ENCODE data around the gene CHIC1.
A peak's percentile ranks its signal among the peaks of the same experiment; 100 is the strongest.
"Not testable (repeated sequence)": the region's sequence is repeated elsewhere in the genome, so short reads cannot be mapped to it uniquely, and the experiment has no call there.

Gene CHIC1

GRCh38 chrX:73562984-73563737, at the start of gene CHIC1:
TSS of gene CHIC1 (plus strand) at chrX:73563197. CDS start at chrX:73563285, 88 bp downstream.
- in situ Hi-C loops (cut with HindIII; ENCODE audit: low pct_unique_long_range_greater_than_20kb, low sequenced_read_pairs) = no loop called here
- DNase-seq (ENCODE audit: low read depth in 1 of 2, low spot score in 1 of 2) = peak; percentile 25 to 68
- TF ChIP-seq JUND (IDR thresholded peaks at IDR 0.05; ENCODE audit: low read depth) = no peak

- in situ Hi-C loops (cut with HindIII; ENCODE audit: low pct_unique_long_range_greater_than_20kb, low sequenced_read_pairs); DNase-seq (ENCODE audit: low read depth in 1 of 2, low spot score in 1 of 2): not testable (repeated sequence)
These were observed 40.2 kb upstream of the CHIC1 start for GRCh38 chrX:73522823-73523222.

GRCh38 chrX:73524906-73525305, 38.1 kb upstream of the CHIC1 start:
- in situ Hi-C loops (cut with HindIII; ENCODE audit: low pct_unique_long_range_greater_than_20kb, low sequenced_read_pairs) = no loop called here
- no peak for TF ChIP-seq JUND (IDR thresholded peaks at IDR 0.05; ENCODE audit: low read depth)
- no peak for DNase-seq (ENCODE audit: low read depth in 1 of 2, low spot score in 1 of 2)

DNA sequence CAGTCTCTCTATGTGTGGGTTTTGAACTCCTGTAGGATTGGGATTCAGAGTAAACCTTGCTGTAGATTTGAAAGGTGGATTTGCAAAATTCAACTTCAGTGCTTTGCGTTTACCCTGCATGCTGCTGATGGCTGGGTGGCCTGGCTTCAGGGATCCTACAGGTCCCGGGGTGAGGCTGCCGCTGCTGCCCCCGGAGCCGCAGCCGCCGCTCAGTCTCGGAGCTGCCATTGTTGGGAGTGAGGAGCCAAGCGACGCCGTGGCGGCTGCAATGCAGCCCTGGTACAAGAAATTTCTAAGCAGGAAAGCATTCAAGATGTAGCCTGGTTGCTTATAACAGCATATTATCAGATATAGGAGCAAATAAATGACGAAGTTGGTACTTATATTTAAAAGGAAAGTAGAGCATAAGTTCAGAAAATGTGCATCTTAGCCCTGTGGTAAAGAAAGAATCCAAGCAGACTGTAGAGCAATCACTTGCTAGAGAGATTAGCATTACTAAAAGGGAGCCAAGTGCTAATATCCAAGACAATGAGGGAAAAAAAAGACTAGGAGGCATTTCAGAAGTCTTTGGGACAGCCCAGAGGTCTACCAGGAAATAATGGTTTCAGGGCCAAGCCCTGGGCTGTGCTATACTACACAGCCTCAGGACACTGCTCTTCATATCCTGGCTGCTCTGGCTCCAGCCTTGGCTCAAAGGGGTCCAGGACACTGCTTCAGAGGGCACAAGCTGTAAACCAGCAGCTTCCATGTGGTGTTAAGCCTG, 36.9 kb upstream of the CHIC1 start:
- no peak for DNase-seq (ENCODE audit: low read depth in 1 of 2, low spot score in 1 of 2)
- in situ Hi-C loops (cut with HindIII; ENCODE audit: low pct_unique_long_range_greater_than_20kb, low sequenced_read_pairs) = no loop called here
- no peak for TF ChIP-seq JUND (IDR thresholded peaks at IDR 0.05; ENCODE audit: low read depth)

DNA sequence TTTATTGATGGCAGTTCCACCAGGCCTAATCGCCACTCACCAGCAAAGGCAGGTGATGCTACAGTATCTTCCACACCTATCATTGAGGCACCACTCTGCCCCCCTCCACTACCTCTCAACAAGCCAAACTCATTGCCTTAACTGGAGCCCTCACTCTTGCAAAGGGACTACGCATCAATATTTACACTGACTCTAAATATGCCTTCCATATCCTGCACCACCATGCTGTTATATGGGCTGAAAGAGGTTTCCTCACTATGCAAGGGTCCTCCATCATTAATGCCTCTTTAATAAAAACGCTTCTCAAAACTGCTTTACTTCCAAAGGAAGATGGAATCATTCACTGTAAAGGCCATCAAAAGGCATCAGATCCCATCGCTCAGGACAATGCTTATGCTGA, 31.3 kb upstream of the CHIC1 start:
- in situ Hi-C loops (cut with HindIII; ENCODE audit: low pct_unique_long_range_greater_than_20kb, low sequenced_read_pairs); DNase-seq (ENCODE audit: low read depth in 1 of 2, low spot score in 1 of 2): not testable (repeated sequence)

DNA sequence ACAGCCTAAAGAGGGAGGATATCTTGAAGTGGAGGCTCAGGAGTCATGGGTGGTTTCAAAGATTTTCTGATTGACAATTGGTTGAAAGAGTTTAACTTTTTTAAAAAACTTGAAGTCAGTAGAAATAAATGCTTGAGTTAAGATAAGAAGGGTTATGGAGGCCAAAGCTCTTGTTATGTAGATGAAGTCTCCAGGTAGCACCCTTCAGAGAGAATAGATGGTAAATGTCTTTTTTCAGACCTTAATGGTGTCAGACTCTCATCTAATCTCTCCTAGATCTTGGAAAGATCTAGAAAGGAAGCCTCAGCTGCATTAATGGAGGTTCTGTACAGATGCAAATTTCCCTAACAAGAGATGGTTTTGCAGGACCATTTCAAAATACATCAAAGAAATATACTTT, 6.8 kb upstream of the CHIC1 start:
- in situ Hi-C loops (cut with HindIII; ENCODE audit: low pct_unique_long_range_greater_than_20kb, low sequenced_read_pairs) = no loop called here
- DNase-seq (ENCODE audit: low read depth in 1 of 2, low spot score in 1 of 2) = no peak
- TF ChIP-seq JUND (IDR thresholded peaks at IDR 0.05; ENCODE audit: low read depth) = no peak

GRCh38 chrX:73561801-73562200, 1.2 kb upstream of the CHIC1 start:
- no peak for DNase-seq (ENCODE audit: low read depth in 1 of 2, low spot score in 1 of 2)
- TF ChIP-seq JUND (IDR thresholded peaks at IDR 0.05; ENCODE audit: low read depth) = no peak
- in situ Hi-C loops (cut with HindIII; ENCODE audit: low pct_unique_long_range_greater_than_20kb, low sequenced_read_pairs) = no loop called here

DNA sequence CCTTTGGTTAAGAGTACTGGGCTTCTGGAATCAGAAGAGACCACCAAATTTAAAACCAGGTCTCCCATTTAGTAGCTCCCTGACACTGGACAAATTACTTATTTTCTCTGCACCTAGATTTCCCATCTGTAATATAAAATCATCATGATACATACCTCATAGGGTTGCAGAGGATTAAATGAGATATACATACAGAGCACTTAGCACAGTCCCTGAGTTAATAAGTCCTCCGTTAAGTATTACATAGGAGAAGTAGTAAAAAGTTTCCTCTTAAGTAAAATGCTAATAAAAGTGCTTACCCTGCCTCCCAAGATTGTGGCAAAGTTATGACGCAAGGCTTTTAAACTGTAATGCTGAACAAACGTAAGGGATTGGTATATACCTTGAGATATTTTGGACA, 539 bp upstream of the CHIC1 start:
- in situ Hi-C loops (cut with HindIII; ENCODE audit: low pct_unique_long_range_greater_than_20kb, low sequenced_read_pairs) = no loop called here
- peak in 1 of 2 experiments; percentile 1 for DNase-seq (ENCODE audit: low read depth in 1 of 2, low spot score in 1 of 2)
- TF ChIP-seq JUND (IDR thresholded peaks at IDR 0.05; ENCODE audit: low read depth) = no peak

DNA sequence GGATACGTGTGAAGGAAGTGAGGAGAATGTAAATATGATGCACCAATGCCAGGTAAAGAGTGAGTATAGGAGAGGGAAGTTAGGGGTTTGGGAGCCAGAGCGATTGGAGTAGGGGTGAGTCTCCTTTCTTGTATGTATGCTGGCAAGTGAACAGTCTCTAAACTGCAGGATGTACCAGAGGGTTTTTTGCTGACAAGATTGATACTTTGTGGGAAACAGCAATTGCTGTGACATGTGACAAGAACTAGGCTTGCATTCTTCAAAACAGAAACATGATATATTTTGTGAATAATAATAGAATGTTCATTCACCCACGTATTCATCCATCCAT, 706 bp downstream of the CHIC1 start:
- DNase-seq (ENCODE audit: low read depth in 1 of 2, low spot score in 1 of 2) = peak in 1 of 2 experiments; percentile 27
- TF ChIP-seq JUND (IDR thresholded peaks at IDR 0.05; ENCODE audit: low read depth) = no peak
- in situ Hi-C loops (cut with HindIII; ENCODE audit: low pct_unique_long_range_greater_than_20kb, low sequenced_read_pairs) = no loop called here

DNA sequence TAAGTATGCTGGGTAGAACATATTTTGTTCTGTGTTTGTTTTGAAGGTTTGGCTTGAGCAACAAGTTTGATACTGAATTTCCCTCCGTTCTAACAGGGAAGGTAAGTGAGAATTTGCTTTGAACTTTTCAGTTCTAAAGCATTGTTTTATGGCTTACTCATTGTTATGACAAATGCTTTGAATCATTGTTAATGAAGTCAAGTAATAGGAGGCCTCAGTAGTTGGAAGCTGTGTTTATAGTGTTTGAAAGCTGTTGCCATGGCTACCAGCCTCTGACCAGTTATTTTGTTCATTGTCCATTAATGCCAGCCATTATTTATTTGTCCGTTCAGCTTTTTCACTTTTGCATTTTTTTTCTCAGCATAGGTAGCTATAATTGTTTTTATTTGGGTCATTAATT, 14.4 kb downstream of the CHIC1 start:
- no peak for DNase-seq (ENCODE audit: low read depth in 1 of 2, low spot score in 1 of 2)
- no peak for TF ChIP-seq JUND (IDR thresholded peaks at IDR 0.05; ENCODE audit: low read depth)
- in situ Hi-C loops (cut with HindIII; ENCODE audit: low pct_unique_long_range_greater_than_20kb, low sequenced_read_pairs) = no loop called here

- no peak for DNase-seq (ENCODE audit: low read depth in 1 of 2, low spot score in 1 of 2)
- no peak for TF ChIP-seq JUND (IDR thresholded peaks at IDR 0.05; ENCODE audit: low read depth)
- in situ Hi-C loops (cut with HindIII; ENCODE audit: low pct_unique_long_range_greater_than_20kb, low sequenced_read_pairs) = no loop called here
These were observed 18.1 kb downstream of the CHIC1 start for GRCh38 chrX:73581002-73581628.

DNA sequence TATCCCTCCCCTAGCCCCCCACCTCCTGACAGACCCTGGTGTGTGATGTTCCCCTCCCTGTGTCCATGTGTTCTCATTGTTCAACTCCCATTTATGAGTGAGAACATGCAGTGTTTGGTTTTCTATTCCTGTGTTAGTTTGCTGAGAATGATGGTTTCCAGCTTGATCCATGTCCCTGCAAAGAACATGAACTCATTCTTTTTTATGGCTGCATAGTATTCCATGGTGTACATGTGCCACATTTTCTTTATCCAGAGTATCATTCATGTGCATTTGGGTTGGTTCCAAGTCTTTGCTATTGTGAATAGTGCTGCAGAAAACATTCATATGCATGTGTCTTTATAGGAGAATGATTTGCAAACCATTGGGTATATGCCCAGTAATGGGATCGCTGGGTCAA, 34.8 kb downstream of the CHIC1 start:
- DNase-seq (ENCODE audit: low read depth in 1 of 2, low spot score in 1 of 2); in situ Hi-C loops (cut with HindIII; ENCODE audit: low pct_unique_long_range_greater_than_20kb, low sequenced_read_pairs): not testable (repeated sequence)

DNA sequence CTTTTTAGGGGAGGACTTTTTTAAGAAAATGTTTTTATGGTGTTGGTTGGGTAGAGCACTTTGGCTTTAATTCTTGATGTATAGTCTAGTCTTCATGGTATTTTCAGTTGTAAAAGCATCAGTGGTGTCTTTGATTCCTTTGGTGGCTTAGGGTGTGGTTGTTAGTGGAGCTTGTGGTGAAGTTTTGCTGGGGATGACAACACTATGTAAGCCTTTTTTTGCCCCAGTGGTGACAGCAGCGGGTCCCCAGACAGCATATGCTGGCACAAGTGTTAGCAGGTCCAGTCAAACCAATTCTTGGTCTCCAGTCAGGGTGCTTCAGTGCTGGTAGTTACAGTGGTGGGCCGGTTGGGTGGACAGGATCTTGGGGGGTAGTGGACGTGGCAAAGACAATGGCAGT, 52.0 kb downstream of the CHIC1 start:
- no peak for DNase-seq (ENCODE audit: low read depth in 1 of 2, low spot score in 1 of 2)
- TF ChIP-seq JUND (IDR thresholded peaks at IDR 0.05; ENCODE audit: low read depth) = no peak
- in situ Hi-C loops (cut with HindIII; ENCODE audit: low pct_unique_long_range_greater_than_20kb, low sequenced_read_pairs) = no loop called here

- in situ Hi-C loops (cut with HindIII; ENCODE audit: low pct_unique_long_range_greater_than_20kb, low sequenced_read_pairs) = not testable (repeated sequence)
These were observed 78.7 kb downstream of the CHIC1 start for GRCh38 chrX:73641669-73642068.

More at GRCh38 chrX:73641669-73642068, 78.7 kb downstream of the CHIC1 start:
- DNase-seq (ENCODE audit: low read depth in 1 of 2, low spot score in 1 of 2) = not testable (repeated sequence)

Data from T47D (cell line).